ENCODE results near the gene CR2.
"Not testable (repeated sequence)": the region's sequence is repeated elsewhere in the genome, so short reads cannot be mapped to it uniquely, and the experiment has no call there.

The CR2 gene

DNA sequence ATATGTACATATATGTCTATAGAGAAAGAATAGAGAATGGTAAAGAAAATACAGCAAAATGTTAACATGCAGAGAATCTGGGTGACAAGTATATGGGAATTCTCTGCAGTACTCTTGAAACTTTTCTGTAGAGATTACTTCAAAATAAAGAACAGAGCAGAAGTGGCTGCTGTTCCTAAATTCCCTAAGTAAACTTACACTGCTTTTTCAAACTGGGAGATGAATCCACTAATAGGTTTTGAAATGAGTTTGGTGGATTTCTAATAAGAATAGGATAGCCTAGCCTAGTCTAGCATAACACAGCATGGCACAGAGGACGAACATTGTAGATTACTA lies 450 bp upstream of the CR2 start:
- DNase-seq = no peak

DNA sequence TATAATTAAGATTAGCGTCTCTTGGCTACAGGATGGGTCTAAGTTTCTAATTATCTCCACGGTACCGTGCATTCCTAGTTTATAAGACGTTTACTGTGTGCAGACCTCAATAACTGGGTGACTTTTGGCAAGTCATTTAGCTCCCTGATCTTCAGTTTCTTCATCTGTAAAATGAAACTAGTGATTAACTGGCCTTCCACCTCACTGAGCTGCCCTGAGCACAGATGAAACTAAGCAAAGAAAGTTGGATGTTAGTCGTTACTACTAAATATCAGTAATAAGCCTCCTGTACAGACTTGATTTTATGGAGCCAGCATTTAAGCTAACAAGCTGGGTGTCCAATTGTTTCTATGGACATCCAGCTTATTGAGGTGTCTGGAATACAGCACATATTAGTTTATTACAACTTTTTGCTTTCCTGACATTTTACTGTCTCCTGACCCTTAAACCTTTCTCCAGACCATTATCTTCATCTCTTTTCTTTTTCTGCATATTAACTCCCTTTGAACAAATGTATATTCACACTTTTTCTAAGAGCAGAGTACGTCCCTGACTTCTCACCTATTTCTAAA lies 1.1 kb downstream of the CR2 start:
- DNase-seq = no peak

DNA sequence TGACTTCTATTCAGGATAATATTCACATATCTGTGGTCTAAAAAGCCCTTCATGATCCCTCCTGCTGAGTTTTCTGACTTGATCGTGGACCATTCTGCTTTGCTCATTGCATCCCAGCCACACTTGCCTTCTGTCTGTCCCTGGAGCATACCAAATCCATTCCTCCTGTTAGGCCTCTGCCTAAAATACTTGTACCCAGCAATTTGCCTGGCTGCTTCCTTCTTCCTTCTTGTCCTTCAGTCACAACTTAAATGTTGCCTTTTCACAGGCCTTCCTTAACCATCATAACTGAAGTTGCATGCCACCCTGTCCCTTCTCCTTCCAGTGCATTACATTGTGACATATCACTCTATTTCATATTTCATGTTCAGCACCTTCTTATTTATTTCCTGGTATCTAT lies 4.3 kb downstream of the CR2 start:
- DNase-seq = no peak

DNA sequence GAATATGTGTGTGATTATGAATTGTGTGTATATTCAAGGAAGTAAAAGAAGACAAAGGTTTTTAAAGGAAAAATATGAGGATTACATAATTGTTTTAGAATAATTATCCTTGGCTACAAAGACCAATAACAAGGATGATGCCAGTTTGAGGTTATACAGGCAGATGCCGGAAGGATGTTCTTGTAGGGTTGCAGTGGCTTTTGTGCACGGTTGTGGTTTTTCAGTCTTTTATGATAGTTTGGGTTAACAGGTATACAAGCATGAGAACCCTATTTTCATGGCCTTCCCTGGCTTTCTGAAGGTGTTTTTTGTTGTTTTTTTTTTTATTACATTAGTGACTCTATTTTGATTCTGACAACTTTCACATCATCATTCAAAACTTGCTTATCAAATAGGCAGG lies 4.9 kb downstream of the CR2 start:
- DNase-seq = peak; percentile 15

DNA sequence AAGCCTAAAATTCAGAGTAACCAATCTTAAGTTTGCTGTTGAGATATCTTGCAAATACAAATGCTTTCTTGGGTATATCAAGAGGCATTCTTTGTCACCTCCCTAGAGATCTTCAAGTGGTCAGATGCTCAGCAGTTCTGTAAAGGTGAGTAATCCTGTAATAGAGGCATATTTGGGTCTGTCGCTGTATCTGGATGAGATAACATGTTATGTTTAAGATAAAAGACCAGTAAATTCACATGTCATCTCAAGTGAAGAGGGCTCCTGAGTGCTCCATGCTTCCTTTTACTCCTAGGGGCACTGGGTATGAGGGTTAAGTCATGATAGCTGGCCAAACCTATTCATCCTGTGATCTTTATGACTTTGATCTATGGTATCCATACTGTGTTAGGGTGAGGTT lies 7.5 kb downstream of the CR2 start:
- DNase-seq = no peak

DNA sequence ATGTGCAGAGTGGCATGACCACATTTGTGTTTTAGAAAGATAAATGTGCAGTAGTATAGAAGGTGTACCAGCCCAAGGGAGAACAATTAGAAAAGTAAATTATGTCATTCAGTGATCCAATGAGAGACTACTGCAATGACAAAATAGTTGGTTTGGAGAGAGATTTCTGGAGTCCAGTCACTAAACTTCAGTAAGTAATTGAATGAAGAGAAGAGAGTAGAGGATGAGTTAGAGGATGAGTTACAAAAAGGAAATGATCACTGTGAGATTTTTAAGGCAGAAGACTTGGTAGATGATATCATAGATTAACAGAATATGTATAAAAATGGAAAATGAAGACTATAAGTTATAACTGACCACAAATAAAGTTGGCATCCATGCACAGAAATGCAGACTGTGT lies 8.4 kb downstream of the CR2 start:
- no peak for DNase-seq

DNA sequence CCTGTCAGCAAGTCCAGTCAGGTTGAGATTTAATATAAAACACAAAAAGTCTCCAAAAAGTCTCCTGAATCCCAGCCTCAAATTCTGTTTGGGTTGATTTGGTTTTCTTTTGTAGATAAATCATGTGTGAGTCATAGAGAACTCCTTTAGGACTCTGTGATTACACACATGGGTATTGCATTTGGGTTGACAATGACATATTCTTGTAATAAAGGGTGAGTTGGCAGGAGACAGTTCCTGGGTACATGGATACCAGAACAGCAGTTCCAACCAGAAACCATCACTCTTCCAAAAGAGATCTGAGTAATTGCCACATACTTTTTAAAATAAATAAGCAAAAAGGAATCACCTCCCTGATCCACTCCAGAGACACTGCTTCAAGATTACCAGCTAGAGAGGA lies 8.9 kb downstream of the CR2 start:
- DNase-seq = no peak

DNA sequence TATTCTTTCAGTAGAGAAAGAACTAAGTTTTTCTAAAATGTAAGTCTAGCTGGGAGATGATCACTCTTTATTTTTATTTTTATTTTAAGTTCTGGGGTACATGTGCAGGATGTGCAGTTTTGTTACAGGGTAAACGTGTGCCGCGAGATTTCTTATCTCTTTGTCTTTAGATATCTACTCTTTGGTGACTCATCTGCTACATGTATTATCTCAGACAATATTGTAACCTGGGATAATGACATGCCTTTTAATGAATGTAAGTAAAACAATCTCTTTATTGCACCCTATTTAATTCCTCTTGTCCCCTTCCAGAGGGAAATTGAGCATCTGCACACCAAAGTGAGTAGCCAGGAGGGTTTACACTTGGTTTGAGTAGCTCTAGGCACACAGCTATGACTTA lies 9.4 kb downstream of the CR2 start:
- no peak for DNase-seq

DNA sequence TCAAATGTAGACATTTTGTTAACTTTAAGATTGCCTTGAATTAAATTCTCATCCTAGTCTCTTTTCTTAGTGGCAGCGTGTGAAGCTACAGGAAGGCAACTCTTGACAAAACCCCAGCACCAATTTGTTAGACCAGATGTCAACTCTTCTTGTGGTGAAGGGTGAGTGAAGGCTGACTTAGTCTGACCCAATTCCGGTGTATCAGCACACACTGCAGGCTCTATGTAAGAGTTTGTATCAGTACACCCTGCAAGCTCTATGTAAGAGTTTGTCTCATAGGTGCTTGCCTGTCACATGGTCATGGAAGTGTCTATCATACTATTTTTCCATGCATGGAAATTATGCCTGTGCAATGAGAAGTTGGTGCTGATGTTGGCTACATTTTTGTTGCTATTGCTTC lies 16.8 kb downstream of the CR2 start:
- no peak for DNase-seq

DNA sequence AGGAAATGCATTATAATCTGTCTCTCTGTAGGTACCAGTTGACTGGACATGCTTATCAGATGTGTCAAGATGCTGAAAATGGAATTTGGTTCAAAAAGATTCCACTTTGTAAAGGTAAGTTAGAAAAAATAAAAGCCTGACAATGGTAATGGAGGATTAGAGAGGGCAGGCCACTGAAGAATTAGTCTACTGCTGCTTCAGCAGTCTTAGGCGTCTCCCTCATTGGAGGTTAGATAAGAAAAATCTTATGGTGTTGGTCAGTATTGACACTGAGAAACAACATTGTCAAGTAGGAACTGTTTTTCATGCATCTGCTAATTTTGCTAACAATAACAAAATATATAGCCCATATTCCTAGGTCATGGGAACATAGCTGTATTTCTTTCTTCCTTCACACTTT lies 20.1 kb downstream of the CR2 start:
- no peak for DNase-seq

DNA sequence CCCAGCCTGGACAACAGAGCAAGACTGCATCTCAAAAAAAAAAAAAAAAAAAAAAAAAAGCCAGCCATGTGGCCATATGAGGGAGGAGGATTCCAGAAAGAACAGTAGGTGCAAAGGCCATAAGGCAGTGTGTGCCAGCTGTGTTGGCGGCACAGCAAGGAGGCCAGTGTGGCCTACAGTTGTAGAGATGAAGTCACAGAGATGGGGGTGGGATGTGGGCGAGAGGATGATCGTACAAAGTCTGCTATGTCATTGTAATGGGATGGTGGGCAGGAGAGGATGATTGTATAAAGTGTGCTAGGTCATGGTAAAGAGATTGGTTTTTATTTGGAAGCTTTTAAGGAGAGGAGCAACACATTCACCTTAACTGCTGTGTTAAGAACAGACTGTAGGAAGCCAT lies 32.1 kb downstream of the CR2 start:
- no peak for DNase-seq

DNA sequence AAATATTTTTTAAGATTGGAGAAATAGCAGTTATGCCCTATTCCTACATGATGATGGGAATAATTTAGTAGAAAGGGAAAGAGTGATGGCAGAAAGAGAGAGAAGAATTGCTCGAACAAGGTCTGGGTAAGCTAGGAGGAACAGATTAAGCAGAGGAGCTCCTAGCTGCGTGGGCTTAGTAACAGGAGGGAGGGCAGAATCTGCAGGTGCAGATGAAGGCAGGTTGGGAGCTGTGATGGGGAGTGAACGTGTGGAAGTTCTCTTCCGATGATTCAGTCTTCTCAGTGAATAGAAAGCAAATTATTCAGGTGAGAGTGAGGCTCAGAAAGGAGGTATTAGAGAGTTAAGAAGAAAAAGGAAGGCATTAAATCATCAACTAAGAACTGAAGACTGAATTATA lies 33.5 kb downstream of the CR2 start:
- no peak for DNase-seq

DNA sequence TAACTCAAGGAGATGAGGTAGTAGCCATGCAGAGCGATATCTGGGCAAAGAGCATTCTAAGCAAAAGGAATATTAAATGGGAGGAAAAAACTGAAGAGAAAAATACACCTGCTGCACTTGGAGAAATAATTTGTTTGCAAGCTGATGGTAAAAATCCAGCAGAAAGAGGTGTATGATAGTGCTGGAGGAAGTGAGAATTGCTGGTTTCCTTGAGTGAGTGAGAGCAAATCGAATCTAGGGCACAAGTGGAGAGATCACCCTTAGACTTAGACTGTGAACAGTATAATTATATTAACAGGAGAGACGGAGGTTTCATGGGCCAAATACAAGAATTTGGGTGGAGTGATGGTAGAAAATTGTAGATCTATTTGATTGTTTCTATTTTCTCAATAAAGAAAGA lies 39.1 kb downstream of the CR2 start:
- DNase-seq = no peak

DNA sequence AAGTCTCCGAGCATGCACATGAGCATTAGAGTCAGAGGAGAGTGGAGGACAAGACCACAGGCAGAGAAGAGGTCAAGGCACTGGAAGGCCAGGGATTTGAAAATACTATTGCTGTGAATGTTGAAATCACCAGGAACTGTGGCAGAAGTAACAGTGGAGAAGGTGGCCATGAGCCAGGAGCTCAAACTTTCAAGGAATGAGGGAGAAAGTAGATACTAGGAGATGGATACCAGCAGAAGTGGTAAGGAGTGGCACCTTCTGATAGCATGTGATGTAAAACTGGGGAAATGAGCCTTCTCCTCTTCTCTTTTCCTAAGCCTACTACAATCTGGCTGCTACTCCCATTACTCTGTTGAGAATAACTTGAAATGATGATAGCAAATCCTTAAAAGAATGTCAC lies 40.0 kb downstream of the CR2 start:
- no peak for DNase-seq

DNA sequence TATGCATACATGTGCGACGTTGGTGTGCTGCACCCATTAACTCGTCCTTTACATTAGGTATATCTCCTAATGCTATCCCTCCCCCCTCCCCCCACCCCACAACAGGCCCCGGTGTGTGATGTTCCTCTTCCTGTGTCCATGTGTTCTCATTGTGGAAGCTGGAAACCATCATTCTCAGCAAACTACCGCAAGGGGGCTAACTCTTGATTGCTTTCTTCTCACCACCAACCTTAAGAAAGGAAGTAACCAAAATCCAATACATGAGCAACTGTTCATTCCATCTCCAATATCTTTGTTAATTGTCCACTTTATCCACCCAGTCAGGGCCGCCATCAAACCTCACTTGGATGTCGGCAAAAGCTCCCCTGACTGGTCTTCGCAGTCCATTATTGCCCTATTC lies 41.2 kb downstream of the CR2 start:
- not testable (repeated sequence) for DNase-seq

DNA sequence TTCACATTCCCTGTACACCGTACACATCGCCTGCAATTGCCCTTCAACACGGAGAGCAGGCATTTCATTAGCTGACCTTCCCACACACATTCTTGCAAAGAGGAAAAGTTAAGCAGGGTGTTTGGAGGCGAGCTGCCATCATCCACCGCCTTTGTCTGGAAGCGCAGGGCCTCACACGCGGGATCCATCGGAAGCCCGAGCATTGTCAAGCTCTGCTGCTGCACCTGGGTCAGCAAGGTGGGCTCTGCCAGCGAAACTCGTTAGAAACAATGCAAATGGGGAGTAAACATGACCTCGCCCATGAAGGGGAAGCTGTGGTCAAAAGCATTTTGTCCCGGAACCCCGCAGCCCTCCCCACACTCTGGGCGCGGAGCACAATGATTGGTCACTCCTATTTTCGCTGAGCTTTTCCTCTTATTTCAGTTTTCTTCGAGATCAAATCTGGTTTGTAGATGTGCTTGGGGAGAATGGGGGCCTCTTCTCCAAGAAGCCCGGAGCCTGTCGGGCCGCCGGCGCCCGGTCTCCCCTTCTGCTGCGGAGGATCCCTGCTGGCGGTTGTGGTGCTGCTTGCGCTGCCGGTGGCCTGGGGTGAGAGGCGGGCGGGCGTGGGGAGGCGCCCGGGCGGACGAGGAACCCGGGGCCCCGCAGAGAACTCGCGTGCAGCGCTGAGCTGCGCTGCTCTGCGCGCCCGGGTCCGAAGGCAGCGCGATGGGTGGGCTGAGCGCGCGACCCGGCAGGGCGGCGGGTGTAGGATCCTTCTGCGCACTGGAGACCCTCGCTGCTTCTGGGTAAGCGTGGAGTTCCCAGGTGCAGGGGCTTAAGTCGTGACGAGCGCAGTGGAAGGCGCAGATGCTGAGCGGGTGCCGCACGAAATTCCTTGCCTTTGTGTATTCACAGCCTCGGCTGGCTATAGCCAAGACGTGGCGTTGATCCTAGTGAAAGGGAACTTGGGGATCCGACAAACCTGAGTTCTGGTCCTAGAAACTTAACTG lies 42.0 kb downstream of the CR2 start, which contains the start of gene CR1:
TSS of gene CR1 (plus strand) at position 357 of the 992 bp plus-strand sequence. CDS start at position 468, 111 bp downstream.
- DNase-seq = no peak

DNA sequence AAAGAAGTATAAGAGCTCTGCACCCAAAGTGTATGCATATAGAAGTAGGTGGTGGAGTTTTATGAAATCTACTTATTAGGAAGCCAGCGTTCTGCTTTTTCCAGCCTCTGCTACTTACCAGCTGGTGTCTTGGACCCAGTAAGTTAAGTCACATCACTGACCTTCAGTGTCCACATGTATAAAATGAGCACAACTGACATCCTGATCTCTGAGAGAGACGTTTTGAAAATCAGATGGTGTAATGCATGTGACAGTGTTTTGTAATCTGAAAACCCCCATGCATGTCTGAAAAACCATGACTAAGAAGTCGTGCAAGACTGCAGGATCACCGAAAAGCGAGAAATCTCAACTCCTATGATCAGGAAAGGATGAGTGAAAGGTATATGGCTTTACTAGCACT lies 43.8 kb downstream of the CR2 start:
- no peak for DNase-seq

DNA sequence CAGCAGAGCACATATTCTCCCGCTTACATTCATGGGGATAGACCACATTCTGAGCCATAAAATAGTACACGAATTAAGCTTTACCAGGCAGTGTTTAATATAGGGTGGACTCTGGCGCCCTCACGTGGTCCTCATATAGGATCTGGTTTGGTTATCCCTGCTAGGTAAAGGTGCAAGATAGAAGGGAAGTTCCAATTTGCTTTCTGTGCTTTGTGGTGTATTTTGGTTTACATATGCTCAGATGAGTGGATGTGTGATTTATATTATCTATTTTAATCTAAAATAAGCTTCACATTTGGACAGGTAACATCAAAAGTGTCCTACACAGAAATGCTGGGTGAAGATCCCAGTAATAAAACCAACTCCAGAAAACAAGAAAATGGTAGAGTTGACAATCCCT lies 45.4 kb downstream of the CR2 start:
- DNase-seq = peak; percentile 69

DNA sequence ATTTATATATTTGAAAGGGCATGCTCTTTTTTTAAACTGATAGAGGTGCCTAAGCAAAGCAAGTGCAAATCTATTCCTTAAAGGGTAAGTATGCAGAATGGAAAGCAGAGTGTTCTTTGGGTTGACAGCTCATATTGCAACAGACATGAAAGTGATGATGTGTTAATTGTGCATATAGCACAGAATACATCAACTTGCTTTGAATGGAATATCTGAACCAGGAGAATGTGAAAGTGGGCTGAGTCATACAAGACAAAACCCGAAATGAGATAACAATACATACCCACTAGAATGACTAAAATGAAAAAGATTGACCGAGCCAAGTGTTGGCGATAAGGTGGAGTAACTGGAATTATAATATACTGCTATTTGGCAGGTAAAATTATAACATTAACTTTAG lies 46.2 kb downstream of the CR2 start:
- peak; percentile 64 for DNase-seq

DNA sequence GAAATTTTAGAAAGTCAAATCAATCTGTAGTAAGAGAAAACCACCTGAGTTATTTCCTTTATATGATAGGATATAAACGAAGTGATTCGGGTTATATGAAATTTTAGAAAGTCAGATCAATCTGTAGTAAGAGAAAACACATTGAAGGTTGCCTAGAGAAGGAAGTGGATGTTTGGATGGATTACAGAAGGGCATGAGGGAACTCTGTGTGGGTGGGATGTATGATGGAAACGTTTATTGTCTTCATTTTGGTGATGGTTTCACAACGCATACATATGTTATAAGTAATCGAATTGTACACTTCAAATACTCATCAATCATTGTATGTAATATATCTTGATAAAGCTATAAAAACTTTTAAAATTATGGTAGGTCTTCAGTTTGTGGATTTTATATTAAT lies 46.9 kb downstream of the CR2 start:
- DNase-seq = no peak

DNA sequence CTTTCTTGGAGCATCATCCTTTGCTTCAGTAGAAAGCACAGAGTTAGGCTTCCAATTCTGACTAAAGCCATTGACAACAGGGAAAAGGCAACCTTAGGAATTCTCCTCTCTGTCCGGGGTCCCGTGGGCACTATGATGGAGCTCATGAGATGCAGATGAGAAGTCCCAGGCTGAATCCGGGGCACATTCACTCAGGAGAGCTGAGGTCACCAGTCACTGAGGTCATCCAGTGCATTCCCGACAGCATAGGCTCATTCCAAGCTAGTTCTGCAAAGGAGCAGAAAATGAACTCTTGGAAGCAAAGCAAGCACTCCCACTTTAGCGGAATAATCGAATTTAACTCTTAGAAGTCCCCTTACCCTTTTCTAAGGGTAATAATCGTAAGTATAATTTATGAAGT lies 48.6 kb downstream of the CR2 start:
- DNase-seq = no peak

DNA sequence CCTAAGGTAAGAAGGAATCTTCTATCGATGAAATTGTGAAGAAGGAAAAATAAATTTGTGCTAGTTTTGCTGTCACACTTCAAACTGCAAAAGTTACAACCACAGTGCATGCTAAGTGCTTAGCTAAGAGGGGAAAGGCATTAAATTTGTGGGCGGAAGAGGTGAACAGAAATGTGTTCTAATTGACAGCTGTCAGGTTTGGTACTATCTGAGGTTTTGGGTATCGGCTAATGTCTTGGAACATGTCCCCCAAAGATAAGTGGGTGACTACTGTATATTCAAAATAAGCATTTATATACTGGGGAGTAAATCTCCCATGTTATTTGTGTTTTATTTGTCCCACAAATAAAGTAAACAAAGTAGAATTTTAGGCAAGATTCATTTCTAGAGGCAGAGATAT lies 49.8 kb downstream of the CR2 start:
- DNase-seq = no peak

DNA sequence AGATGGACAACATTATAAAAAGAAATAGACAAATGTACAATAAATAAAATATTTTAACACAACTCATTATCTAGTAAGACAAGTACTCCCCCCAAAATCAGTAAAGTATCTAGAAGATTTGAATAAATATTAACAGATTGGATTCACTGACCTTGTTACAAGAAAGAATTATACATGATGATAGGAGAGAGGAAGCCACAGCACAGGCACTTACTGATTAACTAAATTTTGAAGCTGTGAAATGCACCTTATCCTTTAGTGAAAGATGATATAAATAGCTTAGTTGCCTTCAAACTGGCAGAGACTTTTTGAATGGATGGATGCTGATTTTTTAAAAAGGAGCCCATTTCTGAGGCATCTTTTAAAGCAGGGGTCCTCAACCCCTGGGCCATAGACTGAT lies 50.3 kb downstream of the CR2 start:
- no peak for DNase-seq

DNA sequence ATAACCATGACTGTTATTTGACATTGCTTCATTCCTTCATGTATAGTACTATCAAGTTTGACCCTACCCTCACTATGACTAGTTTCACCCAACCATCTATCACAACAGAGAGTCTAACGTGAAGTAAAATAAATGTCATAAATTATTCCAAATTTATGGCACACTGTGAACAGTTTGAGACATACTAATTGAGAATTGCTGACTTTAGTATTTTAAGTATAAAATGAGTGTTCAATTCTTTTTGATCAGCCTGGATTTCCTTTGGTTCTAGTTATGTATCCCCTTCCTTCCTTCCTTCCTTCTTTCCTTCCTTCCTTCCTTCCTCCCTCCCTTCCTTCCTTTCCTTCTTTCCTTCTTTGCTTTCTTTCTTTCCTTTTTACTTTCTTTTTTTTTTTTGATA lies 56.3 kb downstream of the CR2 start:
- no peak for DNase-seq

DNA sequence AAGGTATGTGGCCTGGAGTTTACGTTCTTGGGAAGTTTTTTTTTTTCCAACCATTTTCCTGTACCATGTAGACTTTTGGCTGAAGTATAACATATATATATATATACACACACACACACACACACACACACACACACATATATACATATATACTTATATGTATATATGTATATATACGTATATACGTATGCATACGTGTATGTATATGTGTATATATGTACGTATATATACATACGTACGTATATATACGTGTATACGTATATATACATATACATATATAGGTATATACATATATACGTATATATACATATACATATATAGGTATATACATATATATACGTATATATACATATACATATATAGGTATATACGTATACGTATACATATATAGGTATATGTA lies 60.8 kb downstream of the CR2 start:
- no peak for DNase-seq
